Activated CD8-positive, alpha-beta T cell treated with anti-CD3 and anti-CD28 coated beads for 36 hours (primary cell): ENCODE data around the gene EPHB3. TPM values are rescaled to one million over a fixed set of nuclear protein-coding genes. Genes with fewer than 3 reads are reported as not detected.

Experiments used
- ATAC-seq: fragments of 200-7000 bp; cut with Tn5 transposase; one replicate; pipeline ENCODE4 v1.10.0; 2021; ENCODE audit warnings: mild to moderate bottlenecking, moderate library complexity
- CTCF ChIA-PET: fragments of 350-600 bp; sonication (Branson Sonifier 250); formaldehyde crosslinking; loops from one replicate; lab custom pipeline; 2021; ENCODE audit warnings: antibody characterized with exemption; lab: Charles Lee
- POLR2A ChIA-PET: fragments of 350-600 bp; sonication (Branson Sonifier 250); formaldehyde crosslinking; loops from one replicate; lab custom pipeline; 2021; ENCODE audit warnings: antibody characterized with exemption; lab: Charles Lee
- DNase-seq: peaks from one replicate; pipeline ENCODE4 v3.0.0-alpha.2; 2020
- H3K27ac Mint-ChIP-seq: one replicate; pipeline ENCODE4 v1.8.0; 2021; ENCODE audit warnings: mild to moderate bottlenecking, mixed read lengths
- H3K27me3 Mint-ChIP-seq: one replicate; pipeline ENCODE4 v1.8.0; 2021; ENCODE audit warnings: mixed read lengths
- H3K36me3 Mint-ChIP-seq: one replicate; pipeline ENCODE4 v1.8.0; 2021; ENCODE audit warnings: low read depth, mixed read lengths
- H3K4me1 Mint-ChIP-seq: one replicate; pipeline ENCODE4 v1.8.0; 2021; ENCODE audit warnings: low read depth, mixed read lengths
- H3K4me3 Mint-ChIP-seq: one replicate; pipeline ENCODE4 v1.8.0; 2021; ENCODE audit warnings: mild to moderate bottlenecking, moderate library complexity, mixed read lengths
- H3K9me3 Mint-ChIP-seq: one replicate; pipeline ENCODE4 v1.8.0; 2021; ENCODE audit warnings: mixed read lengths
- CTCF ChIP-seq: fragments of 200-600 bp; IDR thresholded peaks from one replicate; pipeline ENCODE4 v1.8.0; 2022; ENCODE audit warnings: antibody characterized with exemption, mild to moderate bottlenecking
- intact Hi-C: fragments of 100-400 bp; cut with micrococcal nuclease; formaldehyde crosslinking; loops from one replicate; pipeline ENCODE4 v1.10.0; 2022
- total RNA-seq, 2 experiments: library from RNA; stranded (reverse); gene quantifications; one replicate each; pipeline ENCODE4 v1.2.3, GENCODE V29; 2021

EPHB3 gene
- total RNA-seq, 2 experiments from 2014 or later = 0.07 TPM; not detected in 1

GRCh38 chr3:184591789-184592188 lies 30.2 kb downstream of the EPHB3 start:
- DNase-seq (no peak), ATAC-seq (no peak)
- Mint-ChIP-seq H3K4me1 (no peaks in the 10 kb centered on the region), H3K4me3 (no peak overlapping the region), H3K27ac (no peak overlapping the region), H3K36me3 (no peaks in the 10 kb centered on the region), H3K27me3 (peaks cover 1% of the 10 kb centered on the region), H3K9me3 (no peaks in the 10 kb centered on the region)
- TF ChIP-seq CTCF = no peak
- POLR2A ChIA-PET = no interaction called here
- intact Hi-C loops = no loop called here
- CTCF ChIA-PET = no interaction called here

- ATAC-seq (no peak), DNase-seq (no peak)
- Mint-ChIP-seq H3K27me3 (no peaks in the 10 kb centered on the region), H3K36me3 (no peaks in the 10 kb centered on the region), H3K27ac (no peak overlapping the region), H3K9me3 (no peaks in the 10 kb centered on the region), H3K4me1 (no peaks in the 10 kb centered on the region), H3K4me3 (no peak overlapping the region)
- CTCF ChIA-PET = interaction anchor here (1.5 kb wide), 1 partner anchor 31 kb away, joined by 4 read pairs; the partner anchor contains the start of gene EPHB3
- no peak for TF ChIP-seq CTCF
- POLR2A ChIA-PET = no interaction called here
- intact Hi-C loops = no loop called here
Measured at GRCh38 chr3:184592371-184593219, 31.0 kb downstream of the EPHB3 start.

- ATAC-seq (no peak), DNase-seq (no peak)
- H3K4me3 Mint-ChIP-seq = no peak overlapping the region
- H3K27me3 Mint-ChIP-seq = no peaks in the 10 kb centered on the region
- H3K9me3 Mint-ChIP-seq = no peaks in the 10 kb centered on the region
- intact Hi-C loops = no loop called here
- TF ChIP-seq CTCF = no peak
- ChIA-PET CTCF (interaction anchor here (1.5 kb wide), 1 partner anchor 32 kb away, joined by 4 read pairs; the partner anchor contains the start of gene EPHB3), POLR2A (no interaction called here)
- H3K36me3 Mint-ChIP-seq = no peaks in the 10 kb centered on the region
- no peaks in the 10 kb centered on the region for H3K4me1 Mint-ChIP-seq
- no peak overlapping the region for H3K27ac Mint-ChIP-seq
Measured at GRCh38 chr3:184593220-184593927, 31.8 kb downstream of the EPHB3 start.

- POLR2A ChIA-PET = no interaction called here
- Mint-ChIP-seq H3K27ac (no peak overlapping the region), H3K36me3 (no peaks in the 10 kb centered on the region), H3K4me3 (no peak overlapping the region), H3K9me3 (no peaks in the 10 kb centered on the region), H3K27me3 (no peaks in the 10 kb centered on the region), H3K4me1 (no peaks in the 10 kb centered on the region)
- no peak for ATAC-seq
- CTCF ChIA-PET = interaction anchor here (1.5 kb wide), 1 partner anchor 32 kb away, joined by 4 read pairs; the partner anchor contains the start of gene EPHB3
- DNase-seq = no peak
- no peak for TF ChIP-seq CTCF
- intact Hi-C loops = no loop called here
Measured at GRCh38 chr3:184593928-184594303, 32.3 kb downstream of the EPHB3 start.
